GM21528 (cell line): ENCODE results near the gene OR10A7.
"Not testable (repeated sequence)": the region's sequence is repeated elsewhere in the genome, so short reads cannot be mapped to it uniquely, and the experiment has no call there.

Experiments used
- ATAC-seq: cut with Tn5 transposase; IDR thresholded peaks from one replicate; pipeline ENCODE4 v1.9.1; 2021; ENCODE audit warnings: mild to moderate bottlenecking, moderate library complexity; ENCODE audit not compliant: unreplicated experiment, low FRiP score

Gene OR10A7

GRCh38 chr12:55220725-55221124 lies at the start of gene OR10A7:
TSS of gene OR10A7 (plus strand) at chr12:55221025. CDS start at chr12:55221025, 0 bp downstream.
- no peak for ATAC-seq

GRCh38 chr12:55171445-55171844 lies 49.4 kb upstream of the OR10A7 start:
- ATAC-seq, result no peak

GRCh38 chr12:55171846-55172245 lies 49.0 kb upstream of the OR10A7 start:
- not testable (repeated sequence) for ATAC-seq

- ATAC-seq, result no peak
Observed at GRCh38 chr12:55172686-55173085, 48.1 kb upstream of the OR10A7 start.

- ATAC-seq, result no peak
Observed at GRCh38 chr12:55173456-55173855, 47.4 kb upstream of the OR10A7 start.

- no peak for ATAC-seq
Observed at GRCh38 chr12:55188573-55188972, 32.3 kb upstream of the OR10A7 start.

GRCh38 chr12:55188974-55189556 lies 31.8 kb upstream of the OR10A7 start:
- peak; percentile 80 for ATAC-seq

- no peak for ATAC-seq
Observed at GRCh38 chr12:55194382-55194781, 26.4 kb upstream of the OR10A7 start.

- ATAC-seq, result no peak
Observed at GRCh38 chr12:55226523-55226922, 5.7 kb downstream of the OR10A7 start.

GRCh38 chr12:55227643-55228042 lies 6.8 kb downstream of the OR10A7 start:
- no peak for ATAC-seq

- ATAC-seq, result no peak
Observed at GRCh38 chr12:55244309-55244708, 23.5 kb downstream of the OR10A7 start, which contains the start of gene OR6C74. TSS of gene OR6C74 (plus strand) at chr12:55244609. CDS start at chr12:55247288, 2,679 bp downstream.

GRCh38 chr12:55246159-55246558 lies 25.3 kb downstream of the OR10A7 start:
- no peak for ATAC-seq

GRCh38 chr12:55250944-55251343 lies 30.1 kb downstream of the OR10A7 start:
- ATAC-seq, result no peak

- ATAC-seq, result no peak
Observed at GRCh38 chr12:55253281-55253680, 32.5 kb downstream of the OR10A7 start.

- no peak for ATAC-seq
Observed at GRCh38 chr12:55256831-55257230, 36.0 kb downstream of the OR10A7 start.

GRCh38 chr12:55258303-55258702 lies 37.5 kb downstream of the OR10A7 start:
- ATAC-seq, result no peak
